Keratinocyte (primary cell): ENCODE measurements around the gene TNS1. TPM values are rescaled to one million over a fixed set of nuclear protein-coding genes. Genes with fewer than 3 reads are reported as not detected.

Source experiments
- DNase-seq: peaks from one replicate; pipeline ENCODE4 v3.0.0-alpha.2; 2011; ENCODE audit warnings: low read depth, missing footprints, low spot score
- FAIRE-seq: peaks from 2 replicates; lab custom pipeline; 2011; peaks lifted over from hg19 to GRCh38; lab: Jason Lieb, UNC
- H2AFZ ChIP-seq: 2 replicates; pipeline ENCODE4 v1.6.0; 2012; ENCODE audit warnings: low read length, control low read depth, inconsistent platforms; ENCODE audit not compliant: control insufficient read depth
- H3K27ac ChIP-seq: 2 replicates; pipeline ENCODE4 v1.5.1; 2011; ENCODE audit warnings: low read length; ENCODE audit not compliant: control insufficient read depth, insufficient read depth
- H3K27me3 ChIP-seq: 3 replicates; pipeline ENCODE4 v1.6.0; 2011; ENCODE audit warnings: low read length; ENCODE audit not compliant: control insufficient read depth, insufficient read depth; ENCODE audit errors: extremely low read depth
- H3K36me3 ChIP-seq, 2 experiments: 2 replicates in 1 of 2; 3 replicates in 1 of 2; pipeline ENCODE4 v1.5.1; 2011; ENCODE audit warnings: low read length in 2 of 2, mild to moderate bottlenecking in 1 of 2; ENCODE audit not compliant: control insufficient read depth in 2 of 2, insufficient read depth in 2 of 2; ENCODE audit errors: extremely low read depth in 1 of 2
- H3K4me1 ChIP-seq: 3 replicates; pipeline ENCODE4 v1.5.1; 2011; ENCODE audit warnings: low read length; ENCODE audit not compliant: control insufficient read depth, insufficient read depth; ENCODE audit errors: extremely low read depth
- H3K4me2 ChIP-seq: 3 replicates; pipeline ENCODE4 v1.6.0; 2011; ENCODE audit warnings: low read depth, low read length; ENCODE audit not compliant: control insufficient read depth, insufficient read depth; ENCODE audit errors: extremely low read depth
- H3K4me3 ChIP-seq, 3 experiments: fragments of 200-600 bp in 1 of 3; sonication (generic) in 1 of 3; 2 replicates in 2 of 3; 3 replicates in 1 of 3; pipeline ENCODE4 v1.5.1; 2011 to 2016; ENCODE audit warnings: low read length in 3 of 3, mild to moderate bottlenecking in 3 of 3, control low read depth in 2 of 3, inconsistent platforms in 1 of 3, low read depth in 1 of 3, mixed read lengths in 1 of 3, mixed run types in 1 of 3, moderate library complexity in 1 of 3; ENCODE audit not compliant: control insufficient read depth in 2 of 3, insufficient read depth in 2 of 3; ENCODE audit errors: extremely low read depth in 1 of 3
- H3K79me2 ChIP-seq: 2 replicates; pipeline ENCODE4 v1.6.0; 2012; ENCODE audit warnings: low read length; ENCODE audit not compliant: control insufficient read depth, insufficient read depth
- H3K9ac ChIP-seq: 3 replicates; pipeline ENCODE4 v1.6.0; 2011; ENCODE audit warnings: low read length; ENCODE audit not compliant: control insufficient read depth, insufficient read depth; ENCODE audit errors: extremely low read depth
- H3K9me1 ChIP-seq: 3 replicates; pipeline ENCODE4 v1.6.0; 2011; ENCODE audit warnings: low read length; ENCODE audit not compliant: control insufficient read depth, insufficient read depth; ENCODE audit errors: extremely low read depth
- H3K9me3 ChIP-seq: 2 replicates; pipeline ENCODE4 v1.5.1; 2012; ENCODE audit warnings: low read depth, low read length; ENCODE audit not compliant: control insufficient read depth
- H4K20me1 ChIP-seq: 3 replicates; pipeline ENCODE4 v1.6.0; 2011; ENCODE audit warnings: low read length; ENCODE audit not compliant: control insufficient read depth, insufficient read depth; ENCODE audit errors: extremely low read depth
- CTCF ChIP-seq, 3 experiments: IDR thresholded peaks in 1 of 3; conservative IDR thresholded peaks in 1 of 3; optimal IDR thresholded peaks in 1 of 3; 2 replicates in 2 of 3; 3 replicates in 1 of 3; pipeline versions ENCODE3 to v1.5.1; 2011; ENCODE audit warnings: low read length in 3 of 3, mild to moderate bottlenecking in 3 of 3, moderate library complexity in 2 of 3, control low read depth in 1 of 3, inconsistent platforms in 1 of 3; ENCODE audit not compliant: insufficient read depth in 2 of 3; ENCODE audit errors: extremely low read depth in 1 of 3
- EZH2 ChIP-seq: IDR thresholded peaks from one replicate; pipeline ENCODE4 v1.6.1; 2012; ENCODE audit warnings: inconsistent platforms, mild to moderate bottlenecking, low read length, moderate library complexity
- dilution Hi-C: fragments of 300-500 bp; cut with MboI; formaldehyde crosslinking; loops from one replicate; pipeline ENCODE4 v1.7.0; 2020; ENCODE audit warnings: low sequenced_read_pairs; ENCODE audit not compliant: extremely low pct_ligation_motif_present
- polyA plus RNA-seq, 5 experiments: library from polyadenylated mRNA; depleted of rRNA in 3 of 5; stranded (reverse) in 3 of 5; stranded (forward) in 1 of 5; unstranded in 1 of 5; fragments of >200 nt; gene quantifications; 1 replicate in 1 of 5; 2 replicates in 3 of 5; 3 replicates in 1 of 5; pipeline versions ENCODE4 v1.2.1 to v1.2.3, GENCODE V29; 2011 to 2012; ENCODE audit warnings: missing spikeins in 2 of 5, low read depth in 1 of 5, low replicate concordance in 1 of 5

The TNS1 gene
- polyA plus RNA-seq, 1 donor (not counting 4 experiments of a cell fraction or from before 2014, with no cell fraction given), result 2.5 TPM

DNA sequence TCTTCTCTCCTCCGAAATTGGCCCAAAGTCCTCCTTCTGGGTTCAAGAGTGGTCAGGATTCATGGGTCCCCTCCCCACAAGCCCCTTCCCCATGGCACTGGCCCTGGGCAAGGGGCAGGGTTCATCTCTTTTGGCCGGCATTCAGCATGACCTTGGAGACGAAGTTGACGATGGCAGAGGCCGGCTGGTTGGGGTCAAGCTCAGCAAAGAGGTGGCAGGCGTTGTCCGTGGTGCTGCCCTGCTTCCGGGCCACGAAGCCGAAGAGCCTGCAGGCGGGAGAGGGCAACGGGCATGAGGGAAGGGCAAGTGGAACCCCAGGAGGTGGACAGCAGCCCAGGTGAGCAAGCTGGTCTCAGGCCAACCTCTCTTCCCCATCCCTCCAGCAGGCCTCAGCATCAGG is 198.5 kb downstream of the TNS1 start:
- TF ChIP-seq EZH2, result no peak
- no peak for TF ChIP-seq CTCF (optimal IDR thresholded peaks at IDR 0.05 in 1 of 3, IDR thresholded peaks at IDR 0.05 in 1 of 3, conservative IDR thresholded peaks at IDR 0.05 in 1 of 3; ENCODE audit: extremely low read depth in 1 of 3, insufficient read depth in 2 of 3, low read length in 3 of 3)
- H3K36me3 ChIP-seq, result no peaks in the 10 kb centered on the region
- no peak overlapping the region for H3K9ac ChIP-seq
- FAIRE-seq (no peak), DNase-seq (no peak)
- no peaks in the 10 kb centered on the region for H3K9me1 ChIP-seq
- no peaks in the 10 kb centered on the region for H3K4me1 ChIP-seq
- dilution Hi-C loops, result no loop called here
- no peak overlapping the region for H3K4me2 ChIP-seq
- no peak overlapping the region for H2AFZ ChIP-seq
- H3K4me3 ChIP-seq, result no peak overlapping the region
- no peaks in the 10 kb centered on the region for H3K9me3 ChIP-seq
- no peak overlapping the region for H3K27ac ChIP-seq
- no peaks in the 10 kb centered on the region for H4K20me1 ChIP-seq
- H3K27me3 ChIP-seq, result no peaks in the 10 kb centered on the region
- H3K79me2 ChIP-seq, result no peaks in the 10 kb centered on the region

- H3K36me3 ChIP-seq, result no peaks in the 10 kb centered on the region
- no peaks in the 10 kb centered on the region for H3K9me1 ChIP-seq
- H3K79me2 ChIP-seq, result no peaks in the 10 kb centered on the region
- H3K27me3 ChIP-seq, result no peaks in the 10 kb centered on the region
- DNase-seq (no peak), FAIRE-seq (no peak)
- H3K9me3 ChIP-seq, result no peaks in the 10 kb centered on the region
- no peak overlapping the region for H2AFZ ChIP-seq
- no peak overlapping the region for H3K9ac ChIP-seq
- no peaks in the 10 kb centered on the region for H3K4me1 ChIP-seq
- H4K20me1 ChIP-seq, result no peaks in the 10 kb centered on the region
- no peak overlapping the region for H3K27ac ChIP-seq
- dilution Hi-C loops, result no loop called here
- H3K4me2 ChIP-seq, result no peak overlapping the region
- TF ChIP-seq CTCF (optimal IDR thresholded peaks at IDR 0.05 in 1 of 3, IDR thresholded peaks at IDR 0.05 in 1 of 3, conservative IDR thresholded peaks at IDR 0.05 in 1 of 3; ENCODE audit: extremely low read depth in 1 of 3, insufficient read depth in 2 of 3, low read length in 3 of 3), result no peak
- no peak for TF ChIP-seq EZH2
- H3K4me3 ChIP-seq, result no peak overlapping the region
Measured at GRCh38 chr2:217803653-217803960, 199.2 kb downstream of the TNS1 start.
